Measurements from ENCODE around the gene ZNF276.
"Not testable (repeated sequence)": the region's sequence is repeated elsewhere in the genome, so short reads cannot be mapped to it uniquely, and the experiment has no call there.

The ZNF276 gene

DNA sequence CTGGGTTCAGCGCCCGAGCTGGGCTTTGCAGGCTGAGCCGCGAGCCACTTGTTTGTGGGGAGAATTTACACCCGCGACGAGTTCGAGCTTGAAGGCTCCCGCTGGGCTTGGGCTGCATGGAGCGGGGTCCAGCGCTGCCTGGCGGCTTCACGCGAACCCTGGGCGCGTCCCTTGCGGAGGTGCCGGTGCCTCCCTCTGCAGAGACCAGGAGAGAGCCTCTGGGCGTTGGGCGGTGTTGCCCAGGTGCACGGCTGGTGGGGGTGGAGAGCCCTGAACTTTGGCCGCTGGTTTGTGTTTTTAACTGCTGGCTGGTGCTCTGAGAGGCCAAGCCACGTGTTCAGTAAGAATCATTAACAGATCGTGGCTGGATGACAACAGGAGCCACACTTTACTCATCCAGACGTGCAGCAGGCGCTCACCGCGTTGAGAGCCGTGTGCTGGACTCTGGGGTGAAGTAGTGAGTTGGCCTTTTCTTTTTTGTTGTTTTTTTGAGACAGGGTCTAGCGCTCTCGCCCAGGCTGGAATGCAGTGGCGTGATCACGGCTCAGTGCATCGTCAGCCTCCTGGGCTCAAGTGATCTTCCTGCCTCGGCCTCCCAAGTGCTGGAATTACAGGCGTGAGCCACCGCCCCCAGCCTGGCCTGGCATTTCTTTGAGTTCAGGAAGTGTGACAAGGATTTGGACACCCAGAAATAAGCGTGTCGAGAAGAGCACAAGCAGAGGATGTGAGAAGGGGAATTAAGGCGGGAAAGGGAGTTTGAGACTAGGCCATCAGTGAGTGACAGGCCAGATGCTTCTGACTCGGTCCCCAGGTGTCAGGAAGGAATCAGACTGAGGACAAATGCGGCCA lies 34.0 kb upstream of the ZNF276 start:
- DNase-seq (ENCODE audit: low read depth): peak; percentile 46
- peak overlapping the region; percentile 62 for H3K4me3 ChIP-seq (ENCODE audit: low read depth, low read length)
- TF ChIP-seq CTCF (IDR thresholded peaks at IDR 0.05; ENCODE audit: insufficient read depth, low read depth, low read length, missing control alignments): no peak

GRCh38 chr16:89688395-89688794 lies 32.9 kb upstream of the ZNF276 start:
- DNase-seq (ENCODE audit: low read depth): no peak
- no peak overlapping the region for H3K4me3 ChIP-seq (ENCODE audit: low read depth, low read length)
- TF ChIP-seq CTCF (IDR thresholded peaks at IDR 0.05; ENCODE audit: insufficient read depth, low read depth, low read length, missing control alignments): no peak

DNA sequence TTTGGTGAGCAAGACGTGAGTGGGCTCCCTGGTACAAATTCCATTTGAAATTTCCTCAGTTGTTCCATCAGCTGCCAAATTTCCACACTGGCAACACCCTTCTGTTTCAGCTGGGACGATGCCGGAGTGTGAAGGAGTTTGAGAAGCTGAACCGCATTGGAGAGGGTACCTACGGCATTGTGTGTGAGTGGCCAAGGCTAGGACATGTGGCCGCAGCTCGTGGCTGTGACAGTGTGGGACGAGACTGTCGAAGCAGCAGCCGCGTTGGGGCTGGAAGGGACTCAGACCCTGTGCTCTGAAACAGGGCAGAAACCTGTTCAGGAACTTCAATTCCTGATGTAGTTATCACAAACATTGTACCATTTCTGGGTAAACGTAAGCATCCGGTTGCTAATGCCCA lies 32.2 kb upstream of the ZNF276 start:
- H3K4me3 ChIP-seq (ENCODE audit: low read depth, low read length): no peak overlapping the region
- no peak for TF ChIP-seq CTCF (IDR thresholded peaks at IDR 0.05; ENCODE audit: insufficient read depth, low read depth, low read length, missing control alignments)
- no peak for DNase-seq (ENCODE audit: low read depth)

- DNase-seq (ENCODE audit: low read depth); H3K4me3 ChIP-seq (ENCODE audit: low read depth, low read length): not testable (repeated sequence)
Observed at GRCh38 chr16:89689621-89690020, 31.7 kb upstream of the ZNF276 start.

DNA sequence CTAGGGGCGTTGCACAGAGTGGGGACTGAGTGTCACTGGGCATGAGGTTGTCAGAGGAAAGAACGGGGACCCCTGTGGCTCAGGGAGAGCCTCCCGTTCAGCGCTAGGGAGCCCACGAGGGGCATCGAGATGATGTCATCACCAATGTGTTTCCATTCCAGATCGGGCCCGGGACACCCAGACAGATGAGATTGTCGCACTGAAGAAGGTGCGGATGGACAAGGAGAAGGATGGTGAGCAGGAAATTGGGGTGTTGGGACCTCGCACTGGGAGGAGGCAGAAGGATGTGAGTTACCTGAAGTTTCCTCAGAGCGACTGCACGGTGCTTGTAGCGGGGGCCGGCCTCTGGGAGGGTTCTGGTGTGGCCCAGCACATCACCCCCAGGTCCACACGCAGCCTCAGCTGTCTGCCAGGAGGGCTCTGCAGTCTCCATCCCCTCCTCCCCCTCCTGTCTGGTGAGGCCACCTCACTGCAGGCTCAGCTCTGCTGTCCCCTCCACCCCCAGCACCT lies 30.9 kb upstream of the ZNF276 start:
- DNase-seq (ENCODE audit: low read depth): no peak
- no peak overlapping the region for H3K4me3 ChIP-seq (ENCODE audit: low read depth, low read length)
- TF ChIP-seq CTCF (IDR thresholded peaks at IDR 0.05; ENCODE audit: insufficient read depth, low read depth, low read length, missing control alignments): no peak

- DNase-seq (ENCODE audit: low read depth): no peak
- TF ChIP-seq CTCF (IDR thresholded peaks at IDR 0.05; ENCODE audit: insufficient read depth, low read depth, low read length, missing control alignments): no peak
- no peak overlapping the region for H3K4me3 ChIP-seq (ENCODE audit: low read depth, low read length)
Observed at GRCh38 chr16:89691231-89691985, 29.9 kb upstream of the ZNF276 start.

- DNase-seq (ENCODE audit: low read depth): no peak
- TF ChIP-seq CTCF (IDR thresholded peaks at IDR 0.05; ENCODE audit: insufficient read depth, low read depth, low read length, missing control alignments): no peak
- no peak overlapping the region for H3K4me3 ChIP-seq (ENCODE audit: low read depth, low read length)
Observed at GRCh38 chr16:89691986-89692569, 29.3 kb upstream of the ZNF276 start.
